GM12891 (cell line): ENCODE data around the gene NUP50.

Experiments
- POLR2A ChIP-seq: IDR thresholded peaks from 2 replicates; pipeline ENCODE4 v1.6.1; 2011; ENCODE audit warnings: low read depth, low read length, control low read depth
- POLR2AphosphoS5 ChIP-seq: IDR thresholded peaks from 2 replicates; pipeline ENCODE4 v1.6.1; 2011; ENCODE audit warnings: low read depth, low read length, control low read depth
- POU2F2 ChIP-seq: IDR thresholded peaks from 2 replicates; pipeline ENCODE4 v1.6.1; 2011; ENCODE audit warnings: low read depth, mild to moderate bottlenecking, control low read depth, low read length, moderate library complexity
- TAF1 ChIP-seq: IDR thresholded peaks from 2 replicates; pipeline ENCODE4 v1.6.1; 2011; ENCODE audit warnings: low read depth, low read length, control low read depth

- TF ChIP-seq TAF1 (no peak), POLR2A (no peak), POLR2AphosphoS5 (no peak), POU2F2 (no peak)
Measured at GRCh38 chr22:45196926-45197605, 33.3 kb downstream of the NUP50 start.
